ENCODE data around the gene MIER2. TPM values are rescaled to one million over a fixed set of nuclear protein-coding genes. Genes with fewer than 3 reads are reported as not detected.

The MIER2 gene
- total and polyA plus RNA-seq, 4 donors = 9.4 to 49.0 (median 28.4) TPM

DNA sequence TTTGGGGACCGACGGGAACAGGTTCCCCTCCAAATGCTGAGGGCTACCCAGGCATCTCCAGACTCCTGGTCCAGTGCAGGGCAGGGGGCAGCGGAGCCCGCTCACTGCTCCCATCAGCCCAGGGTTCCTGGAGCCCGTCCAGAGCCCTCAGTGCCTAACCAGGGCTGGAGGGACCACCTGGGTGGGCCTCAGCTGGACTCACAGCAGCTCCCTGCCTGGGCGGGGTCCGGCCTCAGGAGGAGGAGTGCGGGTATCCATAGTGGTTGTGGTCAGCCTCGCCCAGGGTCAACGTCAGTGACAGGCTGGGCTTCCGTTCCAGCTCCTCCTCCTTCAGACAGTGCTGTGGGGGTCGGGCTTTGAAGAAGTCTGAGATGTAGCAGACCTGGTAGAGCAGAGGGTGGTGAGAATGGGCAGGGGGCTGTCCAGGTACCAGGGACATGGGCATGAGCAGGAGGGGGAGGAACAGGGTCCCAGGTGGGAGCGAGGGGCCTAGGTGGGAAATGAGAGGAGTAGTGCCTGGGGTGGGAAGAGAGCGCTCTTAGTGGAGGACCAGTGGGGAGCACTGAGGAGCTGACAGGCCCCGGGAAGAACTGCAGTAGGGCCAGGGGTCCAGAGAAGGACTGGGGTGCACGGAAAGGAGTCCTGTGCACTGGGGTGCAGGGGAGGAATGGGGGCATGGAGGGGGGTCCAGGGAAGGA, 63.3 kb downstream of the MIER2 start:
- no peak overlapping the region for H3K4me3 ChIP-seq (ENCODE audit: low read depth, low read length)
- no peak for DNase-seq (ENCODE audit: low read depth in 4 of 6, low spot score in 6 of 6)
- peaks cover 5% of the 10 kb centered on the region for H3K36me3 ChIP-seq (ENCODE audit: control insufficient read depth, insufficient read depth, low read length)
- no peaks in the 10 kb centered on the region for H3K9me3 ChIP-seq (ENCODE audit: control insufficient read depth, insufficient read depth, low read length)
- no peaks in the 10 kb centered on the region for H3K27me3 ChIP-seq (ENCODE audit: control insufficient read depth, insufficient read depth, low read length)
- no peak overlapping the region for H3K27ac ChIP-seq (ENCODE audit: low read depth, low read length)
- 68% methylated on average over 16 of the region's 16 CpGs for WGBS (ENCODE audit: insufficient coverage)
- H3K4me1 ChIP-seq (ENCODE audit: control insufficient read depth, insufficient read depth, low read length) = peaks cover 9% of the 10 kb centered on the region

DNA sequence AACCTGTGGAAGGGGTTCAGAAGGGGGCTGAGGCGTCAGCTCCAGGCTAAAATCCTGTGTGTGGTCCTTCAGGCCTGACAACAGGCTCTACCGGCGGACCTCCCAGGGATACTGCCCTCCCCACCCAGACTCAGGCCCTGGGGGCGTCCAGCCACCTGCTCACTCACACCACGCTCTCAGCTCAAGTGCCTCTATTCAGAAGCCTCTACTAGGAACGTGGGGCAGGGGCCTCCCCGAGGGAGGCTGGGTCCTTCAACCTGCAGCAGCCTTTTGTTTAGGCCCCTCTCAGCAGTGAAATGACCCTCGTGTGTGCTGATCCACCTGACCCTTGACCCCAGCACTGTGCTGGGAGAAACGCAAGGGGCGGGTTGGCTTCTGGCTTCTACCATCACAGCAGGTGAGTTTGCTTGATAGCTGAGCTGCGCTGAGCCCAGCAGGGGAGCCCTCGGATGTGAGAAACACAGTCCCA, 64.0 kb downstream of the MIER2 start:
- Histone ChIP-seq H3K4me1 (ENCODE audit: control insufficient read depth, insufficient read depth, low read length) (peaks cover 9% of the 10 kb centered on the region), H3K27ac (ENCODE audit: low read depth, low read length) (no peak overlapping the region), H3K36me3 (ENCODE audit: control insufficient read depth, insufficient read depth, low read length) (peaks cover 5% of the 10 kb centered on the region), H3K9me3 (ENCODE audit: control insufficient read depth, insufficient read depth, low read length) (no peaks in the 10 kb centered on the region), H3K27me3 (ENCODE audit: control insufficient read depth, insufficient read depth, low read length) (peaks cover 4% of the 10 kb centered on the region), H3K4me3 (ENCODE audit: low read depth, low read length) (no peak overlapping the region)
- DNase-seq (ENCODE audit: low read depth in 4 of 6, low spot score in 6 of 6) = peak in 1 of 6 donors; percentile 35
- 28% methylated on average over 12 of the region's 12 CpGs for WGBS (ENCODE audit: insufficient coverage)

DNA sequence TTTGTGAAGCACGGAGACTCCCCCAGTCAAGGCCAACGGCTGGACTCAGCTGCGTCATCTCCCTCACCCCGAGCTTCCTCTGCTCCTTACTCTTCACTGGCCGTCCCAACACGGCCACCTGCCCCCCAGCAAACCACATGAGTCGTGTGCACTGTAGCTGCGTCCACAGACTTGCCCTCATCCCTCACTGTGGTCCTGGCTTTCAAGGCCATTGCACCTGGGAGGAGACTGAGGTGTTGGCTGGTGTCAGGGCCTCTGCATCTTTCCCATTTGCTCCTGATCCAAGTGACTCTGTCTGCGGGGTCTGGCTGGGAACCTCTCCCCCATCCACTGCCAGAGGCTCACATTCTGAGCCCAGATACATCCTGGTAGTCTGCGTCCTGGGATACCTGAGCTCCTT, 64.9 kb downstream of the MIER2 start:
- no peak for DNase-seq (ENCODE audit: low read depth in 4 of 6, low spot score in 6 of 6)
- WGBS (ENCODE audit: insufficient coverage) = 85% methylated on average over 10 of the region's 10 CpGs

DNA sequence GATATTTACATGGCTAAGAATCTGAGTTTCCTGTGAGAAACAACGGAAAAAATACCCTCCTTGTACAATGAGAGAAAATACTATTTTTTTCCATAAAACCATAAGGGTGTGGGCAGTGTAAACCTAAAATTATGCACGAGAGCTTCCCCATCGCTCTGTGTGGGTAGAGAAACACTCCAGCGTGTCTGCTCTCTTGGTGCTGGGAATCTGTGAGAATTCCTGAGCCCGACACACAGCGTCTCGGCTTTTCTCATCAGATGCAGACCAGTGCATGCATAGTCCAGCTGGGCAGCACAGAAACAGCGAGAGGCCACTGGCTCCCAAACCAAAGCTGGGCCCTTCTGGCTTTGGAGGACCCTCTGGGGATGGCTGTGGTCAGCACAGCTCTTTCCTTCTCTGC, 65.4 kb downstream of the MIER2 start:
- WGBS (ENCODE audit: insufficient coverage) = 88% methylated on average over 6 of the region's 8 CpGs
- H3K9me3 ChIP-seq (ENCODE audit: control insufficient read depth, insufficient read depth, low read length) = no peaks in the 10 kb centered on the region
- no peak overlapping the region for H3K27ac ChIP-seq (ENCODE audit: low read depth, low read length)
- H3K4me1 ChIP-seq (ENCODE audit: control insufficient read depth, insufficient read depth, low read length) = peaks cover 9% of the 10 kb centered on the region
- DNase-seq (ENCODE audit: low read depth in 4 of 6, low spot score in 6 of 6) = no peak
- peaks cover 5% of the 10 kb centered on the region for H3K27me3 ChIP-seq (ENCODE audit: control insufficient read depth, insufficient read depth, low read length)
- no peak overlapping the region for H3K4me3 ChIP-seq (ENCODE audit: low read depth, low read length)
- peaks cover 5% of the 10 kb centered on the region for H3K36me3 ChIP-seq (ENCODE audit: control insufficient read depth, insufficient read depth, low read length)

More for the DNA sequence above, 64.9 kb downstream of the MIER2 start:
- Histone ChIP-seq H3K36me3 (ENCODE audit: control insufficient read depth, insufficient read depth, low read length) (peaks cover 5% of the 10 kb centered on the region), H3K27me3 (ENCODE audit: control insufficient read depth, insufficient read depth, low read length) (peaks cover 5% of the 10 kb centered on the region), H3K4me3 (ENCODE audit: low read depth, low read length) (no peak overlapping the region), H3K9me3 (ENCODE audit: control insufficient read depth, insufficient read depth, low read length) (no peaks in the 10 kb centered on the region), H3K4me1 (ENCODE audit: control insufficient read depth, insufficient read depth, low read length) (peaks cover 9% of the 10 kb centered on the region), H3K27ac (ENCODE audit: low read depth, low read length) (no peak overlapping the region)

DNA sequence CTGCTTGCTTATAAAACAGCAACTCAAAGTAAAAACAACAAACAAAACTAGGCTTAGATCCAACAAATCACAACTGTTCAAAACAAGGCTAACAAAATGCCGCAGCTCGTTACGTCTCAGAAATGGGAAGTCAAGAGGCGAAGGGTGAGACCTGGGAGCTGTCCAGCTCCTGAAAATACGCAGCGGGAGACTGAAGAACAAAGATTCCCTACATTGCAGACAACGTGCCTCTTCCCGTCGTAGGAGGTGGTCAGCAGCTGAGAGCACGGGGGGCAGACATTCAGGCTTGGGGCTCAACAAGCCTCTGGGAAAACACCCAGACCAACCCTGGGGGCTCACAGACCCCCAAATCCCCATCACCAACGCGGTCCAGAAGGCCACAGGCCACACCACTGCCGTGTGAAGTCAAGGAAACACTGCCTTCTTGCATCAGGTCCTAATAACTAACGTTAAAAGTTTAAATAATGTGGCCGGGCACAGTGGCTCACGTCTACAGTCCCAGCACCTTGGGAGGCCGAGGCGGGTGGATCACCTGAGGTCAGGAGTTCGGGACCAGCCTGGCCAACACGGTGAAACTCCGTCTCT, 66.9 kb downstream of the MIER2 start:
- no peak overlapping the region for H3K4me3 ChIP-seq (ENCODE audit: low read depth, low read length)
- H3K27ac ChIP-seq (ENCODE audit: low read depth, low read length) = no peak overlapping the region
- H3K27me3 ChIP-seq (ENCODE audit: control insufficient read depth, insufficient read depth, low read length) = peaks cover 8% of the 10 kb centered on the region
- WGBS (ENCODE audit: insufficient coverage) = 28% methylated on average over 19 of the region's 21 CpGs
- peaks cover 9% of the 10 kb centered on the region for H3K4me1 ChIP-seq (ENCODE audit: control insufficient read depth, insufficient read depth, low read length)
- no peaks in the 10 kb centered on the region for H3K9me3 ChIP-seq (ENCODE audit: control insufficient read depth, insufficient read depth, low read length)
- DNase-seq (ENCODE audit: low read depth in 4 of 6, low spot score in 6 of 6) = no peak
- H3K36me3 ChIP-seq (ENCODE audit: control insufficient read depth, insufficient read depth, low read length) = peaks cover 5% of the 10 kb centered on the region

DNA sequence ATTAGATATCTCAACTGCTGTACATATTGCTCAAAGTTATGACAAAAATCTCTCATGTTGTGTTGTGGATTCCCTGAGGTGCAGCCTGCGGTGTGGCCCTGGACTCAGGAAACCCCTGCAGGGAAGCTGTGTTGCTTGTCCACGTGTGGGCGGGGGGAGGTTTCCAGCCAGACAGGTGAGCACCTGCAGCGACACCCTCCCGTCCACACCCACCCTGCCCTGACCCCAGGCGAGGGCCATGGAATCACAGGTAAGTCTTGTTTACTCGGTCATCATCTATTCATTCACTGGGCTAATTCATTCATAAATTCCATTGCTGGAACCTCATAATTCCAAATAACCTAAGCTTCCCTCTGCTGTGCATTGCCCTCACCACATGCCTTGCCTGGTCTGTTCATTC, 67.5 kb downstream of the MIER2 start:
- H3K36me3 ChIP-seq (ENCODE audit: control insufficient read depth, insufficient read depth, low read length) = peaks cover 5% of the 10 kb centered on the region
- no peak overlapping the region for H3K27ac ChIP-seq (ENCODE audit: low read depth, low read length)
- peaks cover 8% of the 10 kb centered on the region for H3K27me3 ChIP-seq (ENCODE audit: control insufficient read depth, insufficient read depth, low read length)
- no peak overlapping the region for H3K4me3 ChIP-seq (ENCODE audit: low read depth, low read length)
- H3K4me1 ChIP-seq (ENCODE audit: control insufficient read depth, insufficient read depth, low read length) = peaks cover 9% of the 10 kb centered on the region
- no peaks in the 10 kb centered on the region for H3K9me3 ChIP-seq (ENCODE audit: control insufficient read depth, insufficient read depth, low read length)
- DNase-seq (ENCODE audit: low read depth in 4 of 6, low spot score in 6 of 6) = no peak
- 75% methylated on average over 7 of the region's 7 CpGs for WGBS (ENCODE audit: insufficient coverage)

DNA sequence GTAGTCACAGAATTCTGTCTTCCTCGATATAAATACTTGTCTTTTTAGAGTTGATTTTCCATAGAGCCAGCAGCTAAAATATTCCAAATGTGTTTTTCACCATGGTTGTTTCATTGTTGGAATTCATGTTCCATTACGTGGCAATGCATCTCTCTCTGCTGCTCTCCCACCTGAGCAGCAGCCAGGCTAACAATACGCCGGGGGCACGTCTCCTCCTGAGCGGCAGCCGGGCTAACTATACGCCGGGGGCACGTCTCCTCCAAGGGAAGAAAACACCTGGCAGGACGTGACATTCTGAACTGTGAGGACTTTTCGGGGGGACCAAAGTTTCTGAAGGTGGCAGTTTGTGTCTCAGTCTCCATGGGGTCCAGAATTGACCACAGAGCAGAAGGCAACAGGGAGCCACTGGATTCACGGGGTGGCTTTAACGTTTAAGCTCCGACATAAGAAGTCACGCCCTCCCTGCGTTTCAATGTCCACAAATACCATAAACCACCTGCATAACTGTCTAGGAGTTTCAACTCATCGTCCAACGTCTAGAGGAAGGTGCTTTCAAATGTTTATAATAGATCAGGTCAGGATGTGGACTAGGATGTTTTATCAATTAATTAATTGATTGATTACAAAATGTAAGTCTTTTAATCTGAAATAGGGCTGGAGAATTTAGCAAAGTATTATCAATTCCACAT, 68.5 kb downstream of the MIER2 start:
- peaks cover 2% of the 10 kb centered on the region for H3K36me3 ChIP-seq (ENCODE audit: control insufficient read depth, insufficient read depth, low read length)
- no peak overlapping the region for H3K27ac ChIP-seq (ENCODE audit: low read depth, low read length)
- peaks cover 8% of the 10 kb centered on the region for H3K27me3 ChIP-seq (ENCODE audit: control insufficient read depth, insufficient read depth, low read length)
- no peak overlapping the region for H3K4me3 ChIP-seq (ENCODE audit: low read depth, low read length)
- DNase-seq (ENCODE audit: low read depth in 4 of 6, low spot score in 6 of 6) = no peak
- peaks cover 9% of the 10 kb centered on the region for H3K4me1 ChIP-seq (ENCODE audit: control insufficient read depth, insufficient read depth, low read length)
- H3K9me3 ChIP-seq (ENCODE audit: control insufficient read depth, insufficient read depth, low read length) = no peaks in the 10 kb centered on the region
- 90% methylated on average over 14 of the region's 19 CpGs for WGBS (ENCODE audit: insufficient coverage)

DNA sequence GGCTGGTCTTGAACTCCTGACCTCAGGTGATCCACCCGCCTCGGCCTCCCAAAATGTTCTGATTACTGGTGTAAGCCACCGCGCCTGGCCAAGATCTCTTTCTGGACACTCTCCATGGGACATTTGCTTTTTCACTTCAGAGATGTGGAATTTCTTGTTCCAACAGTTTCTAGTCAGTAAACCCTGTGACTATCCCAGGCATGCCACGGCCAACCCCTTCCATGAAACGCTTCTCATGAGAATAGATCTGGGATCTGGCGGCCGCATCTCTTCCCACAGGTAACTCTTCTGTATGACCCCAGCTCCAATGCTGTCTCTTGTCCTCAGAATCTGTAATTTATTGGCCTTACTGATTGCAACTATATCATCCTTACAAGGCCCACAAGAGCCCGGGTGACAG, 69.6 kb downstream of the MIER2 start:
- Histone ChIP-seq H3K27me3 (ENCODE audit: control insufficient read depth, insufficient read depth, low read length) (peaks cover 8% of the 10 kb centered on the region), H3K4me3 (ENCODE audit: low read depth, low read length) (no peak overlapping the region), H3K4me1 (ENCODE audit: control insufficient read depth, insufficient read depth, low read length) (peaks cover 4% of the 10 kb centered on the region), H3K27ac (ENCODE audit: low read depth, low read length) (no peak overlapping the region), H3K9me3 (ENCODE audit: control insufficient read depth, insufficient read depth, low read length) (no peaks in the 10 kb centered on the region), H3K36me3 (ENCODE audit: control insufficient read depth, insufficient read depth, low read length) (no peaks in the 10 kb centered on the region)
- DNase-seq (ENCODE audit: low read depth in 4 of 6, low spot score in 6 of 6) = no peak
- WGBS (ENCODE audit: insufficient coverage) = 90% methylated on average over 8 of the region's 9 CpGs

DNA sequence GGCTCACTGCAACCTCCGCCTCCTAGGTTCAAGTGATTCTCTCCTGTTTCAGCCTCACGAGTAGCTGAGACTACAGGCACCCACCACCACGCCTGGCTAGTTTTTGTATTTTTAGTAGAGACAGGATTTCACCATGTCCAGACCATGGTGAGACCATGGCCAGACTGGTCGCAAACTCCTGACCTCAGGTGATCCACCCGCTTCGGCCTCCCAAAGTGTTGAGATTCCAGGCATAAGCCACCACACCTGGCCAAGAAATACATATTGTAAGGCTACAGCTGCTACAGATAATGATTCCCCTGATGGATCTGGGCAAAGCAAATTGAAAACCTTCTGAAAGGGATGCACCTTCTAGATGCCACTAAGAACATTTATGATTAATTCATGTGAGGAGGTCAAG, 71.2 kb downstream of the MIER2 start:
- Histone ChIP-seq H3K27ac (ENCODE audit: low read depth, low read length) (no peak overlapping the region), H3K9me3 (ENCODE audit: control insufficient read depth, insufficient read depth, low read length) (no peaks in the 10 kb centered on the region), H3K36me3 (ENCODE audit: control insufficient read depth, insufficient read depth, low read length) (no peaks in the 10 kb centered on the region), H3K4me1 (ENCODE audit: control insufficient read depth, insufficient read depth, low read length) (peaks cover 4% of the 10 kb centered on the region), H3K4me3 (ENCODE audit: low read depth, low read length) (no peak overlapping the region), H3K27me3 (ENCODE audit: control insufficient read depth, insufficient read depth, low read length) (peaks cover 8% of the 10 kb centered on the region)
- 92% methylated on average over 4 of the region's 6 CpGs for WGBS (ENCODE audit: insufficient coverage)
- DNase-seq (ENCODE audit: low read depth in 4 of 6, low spot score in 6 of 6) = no peak
